ENCODE measurements around the gene NEK4.

DNA sequence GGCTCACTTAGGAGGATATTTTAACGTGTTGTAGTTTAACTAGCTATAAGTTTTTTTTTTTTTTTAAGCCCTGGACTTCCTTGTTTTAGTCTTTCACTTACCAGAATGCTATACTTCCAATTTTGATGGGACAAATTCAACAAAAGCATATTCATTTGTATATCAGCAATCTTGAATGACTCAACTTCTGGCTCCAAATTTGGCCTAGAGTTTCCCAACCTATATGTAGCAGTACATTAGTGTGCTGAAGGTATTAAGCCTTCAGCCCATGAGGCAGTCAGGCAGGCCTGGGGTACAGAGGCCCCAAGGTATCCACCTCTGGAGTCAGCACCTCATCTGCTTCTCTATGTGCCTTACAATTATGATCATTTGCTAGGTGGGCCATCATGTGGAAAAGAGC is 90.9 kb downstream of the NEK4 start:
- TF ChIP-seq, protein P1, sequence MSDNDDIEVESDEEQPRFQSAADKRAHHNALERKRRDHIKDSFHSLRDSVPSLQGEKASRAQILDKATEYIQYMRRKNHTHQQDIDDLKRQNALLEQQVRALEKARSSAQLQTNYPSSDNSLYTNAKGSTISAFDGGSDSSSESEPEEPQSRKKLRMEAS (IDR thresholded peaks at IDR 0.05), result no peak
- TF ChIP-seq, protein P2, sequence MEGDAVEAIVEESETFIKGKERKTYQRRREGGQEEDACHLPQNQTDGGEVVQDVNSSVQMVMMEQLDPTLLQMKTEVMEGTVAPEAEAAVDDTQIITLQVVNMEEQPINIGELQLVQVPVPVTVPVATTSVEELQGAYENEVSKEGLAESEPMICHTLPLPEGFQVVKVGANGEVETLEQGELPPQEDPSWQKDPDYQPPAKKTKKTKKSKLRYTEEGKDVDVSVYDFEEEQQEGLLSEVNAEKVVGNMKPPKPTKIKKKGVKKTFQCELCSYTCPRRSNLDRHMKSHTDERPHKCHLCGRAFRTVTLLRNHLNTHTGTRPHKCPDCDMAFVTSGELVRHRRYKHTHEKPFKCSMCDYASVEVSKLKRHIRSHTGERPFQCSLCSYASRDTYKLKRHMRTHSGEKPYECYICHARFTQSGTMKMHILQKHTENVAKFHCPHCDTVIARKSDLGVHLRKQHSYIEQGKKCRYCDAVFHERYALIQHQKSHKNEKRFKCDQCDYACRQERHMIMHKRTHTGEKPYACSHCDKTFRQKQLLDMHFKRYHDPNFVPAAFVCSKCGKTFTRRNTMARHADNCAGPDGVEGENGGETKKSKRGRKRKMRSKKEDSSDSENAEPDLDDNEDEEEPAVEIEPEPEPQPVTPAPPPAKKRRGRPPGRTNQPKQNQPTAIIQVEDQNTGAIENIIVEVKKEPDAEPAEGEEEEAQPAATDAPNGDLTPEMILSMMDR (IDR thresholded peaks at IDR 0.05 in 2 of 3, conservative IDR thresholded peaks at IDR 0.05 in 1 of 3; ENCODE audit: borderline replicate concordance in 1 of 3, insufficient read depth in 1 of 3, low read depth in 2 of 3, low read length in 2 of 3), result no peak
- no peak for TF ChIP-seq SP1 (IDR thresholded peaks at IDR 0.05; ENCODE audit: low read depth)
- no peak for TF ChIP-seq JUND (IDR thresholded peaks at IDR 0.05)
- TF ChIP-seq, protein P3, sequence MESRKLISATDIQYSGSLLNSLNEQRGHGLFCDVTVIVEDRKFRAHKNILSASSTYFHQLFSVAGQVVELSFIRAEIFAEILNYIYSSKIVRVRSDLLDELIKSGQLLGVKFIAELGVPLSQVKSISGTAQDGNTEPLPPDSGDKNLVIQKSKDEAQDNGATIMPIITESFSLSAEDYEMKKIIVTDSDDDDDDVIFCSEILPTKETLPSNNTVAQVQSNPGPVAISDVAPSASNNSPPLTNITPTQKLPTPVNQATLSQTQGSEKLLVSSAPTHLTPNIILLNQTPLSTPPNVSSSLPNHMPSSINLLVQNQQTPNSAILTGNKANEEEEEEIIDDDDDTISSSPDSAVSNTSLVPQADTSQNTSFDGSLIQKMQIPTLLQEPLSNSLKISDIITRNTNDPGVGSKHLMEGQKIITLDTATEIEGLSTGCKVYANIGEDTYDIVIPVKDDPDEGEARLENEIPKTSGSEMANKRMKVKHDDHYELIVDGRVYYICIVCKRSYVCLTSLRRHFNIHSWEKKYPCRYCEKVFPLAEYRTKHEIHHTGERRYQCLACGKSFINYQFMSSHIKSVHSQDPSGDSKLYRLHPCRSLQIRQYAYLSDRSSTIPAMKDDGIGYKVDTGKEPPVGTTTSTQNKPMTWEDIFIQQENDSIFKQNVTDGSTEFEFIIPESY (IDR thresholded peaks at IDR 0.05; ENCODE audit: extremely low read depth, insufficient replicate concordance, low read length), result no peak
- no peak for TF ChIP-seq EZH2 (IDR thresholded peaks at IDR 0.05)
